Measurements from ENCODE around the gene SFMBT2.
"Not testable (repeated sequence)": the region's sequence is repeated elsewhere in the genome, so short reads cannot be mapped to it uniquely, and the experiment has no call there.

Gene SFMBT2

GRCh38 chr10:7218968-7219367, 191.9 kb downstream of the SFMBT2 start:
- DNase-seq (ENCODE audit: low spot score), result no peak

GRCh38 chr10:7212696-7213095, 198.1 kb downstream of the SFMBT2 start:
- DNase-seq (ENCODE audit: low spot score), result not testable (repeated sequence)

GRCh38 chr10:7211857-7212577, 198.8 kb downstream of the SFMBT2 start:
- no peak for DNase-seq (ENCODE audit: low spot score)

GRCh38 chr10:7210516-7210915, 200.3 kb downstream of the SFMBT2 start:
- no peak for DNase-seq (ENCODE audit: low spot score)

GRCh38 chr10:7209458-7209857, 201.4 kb downstream of the SFMBT2 start:
- DNase-seq (ENCODE audit: low spot score), result no peak

- no peak for DNase-seq (ENCODE audit: low spot score)
Measured at GRCh38 chr10:7206412-7207100, 204.3 kb downstream of the SFMBT2 start.

GRCh38 chr10:7205656-7206055, 205.2 kb downstream of the SFMBT2 start:
- DNase-seq (ENCODE audit: low spot score), result no peak

GRCh38 chr10:7202793-7203355, 208.0 kb downstream of the SFMBT2 start:
- no peak for DNase-seq (ENCODE audit: low spot score)

GRCh38 chr10:7199152-7199760, 211.6 kb downstream of the SFMBT2 start:
- DNase-seq (ENCODE audit: low spot score), result no peak

GRCh38 chr10:7196284-7196683, 214.6 kb downstream of the SFMBT2 start:
- DNase-seq (ENCODE audit: low spot score), result no peak

- DNase-seq (ENCODE audit: low spot score), result no peak
Measured at GRCh38 chr10:7195118-7195517, 215.7 kb downstream of the SFMBT2 start.

GRCh38 chr10:7194571-7194970, 216.3 kb downstream of the SFMBT2 start:
- DNase-seq (ENCODE audit: low spot score), result no peak

GRCh38 chr10:7193369-7193768, 217.5 kb downstream of the SFMBT2 start:
- peak; percentile 45 for DNase-seq (ENCODE audit: low spot score)

GRCh38 chr10:7192831-7193361, 217.9 kb downstream of the SFMBT2 start:
- DNase-seq (ENCODE audit: low spot score), result peak; percentile 76

GRCh38 chr10:7192061-7192460, 218.8 kb downstream of the SFMBT2 start:
- DNase-seq (ENCODE audit: low spot score), result no peak

GRCh38 chr10:7190772-7191171, 220.1 kb downstream of the SFMBT2 start:
- DNase-seq (ENCODE audit: low spot score), result not testable (repeated sequence)

GRCh38 chr10:7189909-7190308, 220.9 kb downstream of the SFMBT2 start:
- no peak for DNase-seq (ENCODE audit: low spot score)

GRCh38 chr10:7188456-7189050, 222.3 kb downstream of the SFMBT2 start:
- DNase-seq (ENCODE audit: low spot score), result no peak

GRCh38 chr10:7186387-7187018, 224.3 kb downstream of the SFMBT2 start:
- no peak for DNase-seq (ENCODE audit: low spot score)

- no peak for DNase-seq (ENCODE audit: low spot score)
Measured at GRCh38 chr10:7185367-7185690, 225.5 kb downstream of the SFMBT2 start.

GRCh38 chr10:7184660-7185366, 226.0 kb downstream of the SFMBT2 start:
- no peak for DNase-seq (ENCODE audit: low spot score)

Data from CD4-positive, alpha-beta T cell treated with Interleukin-15 for 4 hours (primary cell).